GM12873 (cell line): ENCODE measurements around the gene HMMR.
A peak's percentile ranks its signal among the peaks of the same experiment; 100 is the strongest.

Experiments
- CTCF ChIP-seq: IDR thresholded peaks from 2 replicates; pipeline ENCODE4 v1.5.1; 2012; ENCODE audit warnings: low read depth, mild to moderate bottlenecking, moderate library complexity, low read length, control low read depth; ENCODE audit not compliant: insufficient read depth; ENCODE audit errors: missing control alignments

HMMR gene

DNA sequence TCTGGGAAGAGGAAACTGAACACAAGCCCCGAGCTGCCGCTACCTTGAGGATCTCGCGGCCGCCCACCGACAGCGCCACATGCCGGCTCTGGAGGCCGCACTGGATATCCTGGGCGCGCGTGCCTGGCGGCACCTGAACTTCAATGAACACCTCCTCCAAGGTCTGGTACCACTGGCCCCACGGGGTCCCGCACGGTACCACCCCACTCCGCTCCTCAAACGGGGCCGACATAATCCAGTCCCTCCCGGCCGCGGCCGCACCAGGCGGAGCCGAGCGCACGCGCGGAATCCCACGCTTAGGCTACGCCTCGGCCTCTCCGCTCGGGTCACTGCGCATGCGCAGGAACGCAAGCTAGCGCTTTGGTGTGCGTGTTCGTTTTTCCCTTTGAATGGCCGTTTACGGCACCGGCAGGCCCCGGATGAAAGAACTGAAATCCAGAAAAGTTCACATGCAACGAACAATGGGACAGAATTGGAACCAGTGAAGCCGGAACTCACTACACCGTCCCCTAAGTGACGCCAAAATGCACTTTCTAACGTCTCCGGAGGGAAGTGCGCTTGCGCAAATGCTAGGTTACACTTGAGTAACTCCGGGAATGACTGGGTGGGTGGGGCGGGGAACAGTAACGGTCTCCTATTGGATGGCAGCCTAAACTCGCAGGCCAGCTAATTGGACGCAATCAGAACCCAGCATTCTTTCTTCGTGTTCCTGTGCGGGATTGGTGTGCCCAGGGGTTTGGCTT is 442 bp upstream of the HMMR start, which contains the start of gene NUDCD2:
Gene NUDCD2, minus strand, starts transcription at position 284 of the 743 bp plus-strand sequence. Its CDS starts 52 bp downstream, at position 232.
- TF ChIP-seq CTCF = peak; percentile 25

GRCh38 chr5:163463063-163463435 is 2.6 kb downstream of the HMMR start:
- TF ChIP-seq CTCF = no peak

DNA sequence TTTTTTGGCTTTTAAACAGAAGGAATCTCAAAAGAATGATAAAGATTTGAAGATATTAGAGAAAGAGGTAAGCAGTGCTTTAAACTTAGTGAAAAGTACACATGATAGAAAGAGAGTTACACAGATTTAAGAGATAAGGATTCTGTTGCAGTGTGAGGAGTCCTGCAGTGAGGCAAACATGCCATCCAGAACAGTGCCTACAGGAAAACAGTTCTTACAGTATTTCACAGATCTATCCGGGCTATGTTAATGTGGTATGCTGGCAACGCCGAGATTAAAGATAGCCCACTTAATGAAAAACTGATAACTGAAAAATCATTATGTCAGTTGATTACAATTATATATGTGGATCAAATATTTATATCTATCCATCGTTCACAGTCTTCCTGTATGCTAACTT is 7.2 kb downstream of the HMMR start:
- TF ChIP-seq CTCF = no peak

DNA sequence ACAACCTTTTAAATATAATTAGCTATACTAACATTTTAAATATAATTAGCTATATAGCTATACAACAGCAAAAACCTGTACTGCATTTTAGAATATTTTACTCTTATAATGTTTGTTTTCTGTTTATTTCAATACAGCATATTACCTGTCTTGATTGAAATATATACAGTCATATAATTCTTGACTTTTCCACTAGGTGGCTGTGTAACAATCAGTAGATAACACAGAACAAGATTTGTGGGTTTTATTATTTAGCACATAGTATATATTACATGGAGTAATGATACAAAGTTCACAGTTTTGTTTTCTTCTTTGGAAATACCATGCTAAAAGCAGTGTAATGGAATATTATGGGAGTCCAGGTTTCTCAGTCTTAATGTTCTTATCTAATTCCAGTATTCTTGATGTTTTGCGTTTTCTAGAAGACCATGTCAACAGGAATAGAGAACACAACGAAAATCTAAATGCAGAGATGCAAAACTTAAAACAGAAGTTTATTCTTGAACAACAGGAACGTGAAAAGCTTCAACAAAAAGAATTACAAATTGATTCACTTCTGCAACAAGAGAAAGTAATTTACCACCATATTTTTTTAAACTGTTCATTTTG is 13.3 kb downstream of the HMMR start:
- TF ChIP-seq CTCF = no peak

DNA sequence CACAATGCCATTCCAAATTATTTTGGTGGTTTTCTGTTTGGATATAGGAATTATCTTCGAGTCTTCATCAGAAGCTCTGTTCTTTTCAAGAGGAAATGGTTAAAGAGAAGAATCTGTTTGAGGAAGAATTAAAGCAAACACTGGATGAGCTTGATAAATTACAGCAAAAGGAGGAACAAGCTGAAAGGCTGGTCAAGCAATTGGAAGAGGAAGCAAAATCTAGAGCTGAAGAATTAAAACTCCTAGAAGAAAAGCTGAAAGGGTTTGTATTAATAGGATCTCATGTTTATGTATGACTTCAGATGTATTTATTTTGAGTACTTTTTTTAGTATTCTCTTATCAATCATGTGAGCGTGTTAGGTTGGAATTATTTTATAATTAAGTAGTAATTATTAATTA is 15.0 kb downstream of the HMMR start:
- no peak for TF ChIP-seq CTCF

DNA sequence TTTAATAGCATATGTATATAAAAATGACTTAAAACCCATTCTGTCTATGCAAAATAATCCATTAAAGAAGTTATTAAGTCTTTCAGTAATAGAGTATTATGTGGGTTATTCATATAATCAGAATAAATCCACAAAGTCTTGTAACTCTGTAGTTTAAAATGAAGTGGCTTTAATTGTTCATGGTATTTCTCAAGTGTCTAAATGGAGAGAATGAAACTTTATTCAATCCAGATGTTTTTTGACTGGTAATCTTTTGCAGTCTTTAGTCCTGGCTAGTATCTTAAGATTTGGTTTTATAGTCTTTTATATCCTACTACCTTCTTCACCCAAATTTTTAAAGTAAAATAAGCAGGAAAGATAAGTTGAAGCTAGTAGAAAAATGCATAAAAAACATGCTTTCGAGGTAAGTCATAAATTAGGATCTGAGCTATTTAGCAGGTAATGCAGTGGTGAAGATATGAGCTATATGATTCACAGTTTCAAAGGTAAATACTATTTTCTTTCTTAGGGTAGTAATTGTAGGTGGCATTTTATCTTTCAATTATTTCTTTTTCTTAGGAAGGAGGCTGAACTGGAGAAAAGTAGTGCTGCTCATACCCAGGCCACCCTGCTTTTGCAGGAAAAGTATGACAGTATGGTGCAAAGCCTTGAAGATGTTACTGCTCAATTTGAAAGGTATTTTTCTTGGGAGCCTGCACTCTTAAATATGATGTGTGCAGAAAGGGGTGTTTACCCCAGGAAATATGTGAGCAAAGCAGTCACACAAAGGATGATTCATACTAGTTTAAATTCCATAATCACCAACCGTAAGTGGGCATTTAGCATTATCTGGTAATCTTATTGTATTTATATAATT is 17.9 kb downstream of the HMMR start:
- no peak for TF ChIP-seq CTCF

GRCh38 chr5:163478982-163479271 is 18.5 kb downstream of the HMMR start:
- no peak for TF ChIP-seq CTCF
